Stimulated activated CD4-positive, alpha-beta T cell treated with anti-CD3 and anti-CD28 coated beads, Interleukin-2, amount 100 ng/mL, for 4 hours (primary cell): Measurements from ENCODE around the gene TPCN2.

ENCODE experiments used
- DNase-seq: peaks from one replicate; pipeline ENCODE4 v3.0.0-alpha.2; 2020; ENCODE audit warnings: low read depth

Gene TPCN2

GRCh38 chr11:69058511-69059270, 10.0 kb downstream of the TPCN2 start:
- DNase-seq, result no peak

DNA sequence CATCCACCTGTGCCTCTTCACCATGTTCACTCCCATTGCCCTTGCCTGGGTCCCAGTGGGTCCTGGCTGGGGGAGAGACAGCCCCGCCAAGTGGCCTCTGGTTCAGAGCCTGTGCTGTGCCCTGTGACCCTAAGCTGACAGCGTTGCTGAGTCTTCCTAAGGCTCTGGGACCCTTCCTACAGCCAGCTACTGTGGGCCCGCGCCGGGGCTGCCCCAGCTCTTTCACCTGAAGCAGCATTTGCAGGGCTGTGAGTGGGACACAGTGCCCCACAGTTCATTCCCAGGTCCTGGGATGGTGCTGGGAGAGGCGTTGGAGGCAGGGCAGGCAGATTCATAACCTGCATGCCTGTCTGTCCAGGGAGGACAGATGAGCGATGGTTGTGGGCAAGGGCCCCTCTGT, 10.7 kb downstream of the TPCN2 start:
- no peak for DNase-seq

GRCh38 chr11:69059985-69060384, 11.3 kb downstream of the TPCN2 start:
- DNase-seq, result no peak

GRCh38 chr11:69060806-69061712, 12.3 kb downstream of the TPCN2 start:
- no peak for DNase-seq

- DNase-seq, result no peak
Measured at GRCh38 chr11:69061713-69062053, 13.0 kb downstream of the TPCN2 start.

GRCh38 chr11:69062169-69062855, 13.6 kb downstream of the TPCN2 start:
- no peak for DNase-seq

GRCh38 chr11:69062873-69063651, 14.3 kb downstream of the TPCN2 start:
- DNase-seq, result no peak

DNA sequence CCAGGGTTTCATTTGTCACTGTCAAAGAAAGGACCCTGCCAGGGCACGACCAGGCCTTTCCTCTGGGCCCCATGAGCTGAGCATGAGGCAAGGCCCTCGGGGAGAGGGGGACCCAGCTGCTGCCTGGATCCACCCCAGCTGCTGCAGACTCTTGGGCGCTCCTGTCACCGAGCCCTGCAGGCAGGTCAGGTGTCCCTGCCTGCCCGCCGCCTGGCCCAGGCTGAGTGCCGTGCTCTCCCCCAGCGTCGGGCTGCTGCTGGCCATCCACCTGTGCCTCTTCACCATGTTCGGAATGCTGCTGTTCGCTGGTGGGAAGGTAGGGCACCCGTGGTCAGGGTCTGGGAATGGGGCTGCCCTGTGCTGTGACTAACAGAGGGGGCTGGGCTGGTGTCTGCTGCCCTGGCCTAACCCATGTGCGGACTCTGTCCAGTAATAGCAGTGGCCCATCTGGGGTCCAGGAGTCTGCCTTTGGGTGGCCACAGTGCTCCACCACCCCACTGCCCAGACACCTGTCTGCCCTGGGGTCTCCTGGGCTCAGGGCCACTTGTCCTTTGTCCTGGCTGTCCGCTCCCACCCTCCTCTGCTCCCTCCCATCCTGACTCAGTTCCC, 15.0 kb downstream of the TPCN2 start:
- DNase-seq, result no peak

- DNase-seq, result no peak
Measured at GRCh38 chr11:69064394-69064957, 15.7 kb downstream of the TPCN2 start.

- no peak for DNase-seq
Measured at GRCh38 chr11:69065147-69065710, 16.5 kb downstream of the TPCN2 start.

GRCh38 chr11:69066122-69067112, 17.7 kb downstream of the TPCN2 start:
- no peak for DNase-seq

DNA sequence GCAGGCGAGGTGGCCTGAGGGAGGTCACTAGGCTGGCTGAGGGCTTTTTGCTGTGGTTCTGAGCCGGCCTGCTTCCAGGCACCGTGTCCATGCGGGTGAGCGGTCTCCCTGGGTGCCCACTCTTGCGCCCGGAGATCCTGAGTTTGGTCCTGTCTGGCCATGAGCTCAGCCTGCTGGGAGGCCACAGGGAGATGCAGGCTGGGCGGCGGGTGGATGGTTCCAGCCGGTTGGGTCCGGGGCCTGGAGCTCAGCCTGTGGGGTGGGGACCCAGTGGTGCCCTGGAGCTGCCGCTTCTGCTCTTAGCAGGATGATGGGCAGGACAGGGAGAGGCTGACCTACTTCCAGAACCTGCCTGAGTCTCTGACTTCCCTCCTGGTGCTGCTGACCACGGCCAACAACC, 18.5 kb downstream of the TPCN2 start:
- no peak for DNase-seq

DNA sequence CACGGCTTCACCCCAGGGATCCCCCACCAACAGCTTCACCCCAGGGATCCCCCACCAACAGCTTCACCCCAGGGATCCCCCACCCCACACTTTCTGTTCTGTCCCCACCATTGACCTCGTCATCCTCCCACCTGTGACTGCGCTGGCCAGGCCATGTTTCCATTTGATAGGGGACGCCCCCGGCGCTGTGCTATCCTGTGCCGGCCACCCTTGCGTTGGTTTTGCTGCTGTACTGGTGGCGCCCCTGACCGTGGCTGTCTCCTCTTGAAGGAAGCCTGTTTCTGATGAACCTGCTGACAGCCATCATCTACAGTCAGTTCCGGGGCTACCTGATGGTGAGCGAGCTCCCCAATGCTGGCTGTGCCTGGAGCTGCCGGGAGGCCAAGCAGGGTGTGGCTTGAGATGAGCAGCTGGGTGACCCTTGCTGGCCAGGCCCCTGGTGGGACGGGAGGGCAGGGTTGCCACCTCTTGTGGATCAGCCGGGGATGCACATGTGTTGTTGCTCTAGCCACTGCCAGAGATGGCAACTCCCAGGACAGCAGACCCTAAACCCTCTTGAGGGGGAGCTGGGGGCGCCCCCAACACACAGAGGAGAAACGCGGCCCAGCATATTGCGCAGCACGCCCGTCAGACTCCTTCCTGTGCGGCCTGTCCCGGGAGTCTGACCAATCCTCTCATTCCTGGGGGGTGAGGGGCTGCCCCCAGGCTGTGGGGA, 22.5 kb downstream of the TPCN2 start:
- DNase-seq, result no peak

DNA sequence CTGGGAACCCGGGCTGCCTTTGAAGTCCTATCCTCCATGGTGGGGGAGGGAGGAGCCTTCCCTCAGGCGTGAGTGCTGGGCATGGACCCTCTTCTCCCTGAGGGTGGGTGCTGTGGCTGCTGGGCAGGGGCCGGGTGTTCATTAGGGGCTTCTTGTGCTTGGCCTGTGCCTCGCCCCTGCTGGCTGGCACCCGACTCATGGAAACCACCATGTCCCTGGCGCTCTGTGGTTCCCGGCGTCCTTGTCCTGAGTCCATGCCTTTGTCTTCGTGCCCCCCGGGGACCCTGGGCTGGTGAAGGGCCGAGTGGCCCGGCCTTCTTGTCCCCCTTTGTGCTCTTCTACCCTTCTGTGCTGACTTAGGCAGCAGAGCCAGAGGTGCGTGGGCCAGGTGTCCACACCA, 23.2 kb downstream of the TPCN2 start:
- no peak for DNase-seq

DNA sequence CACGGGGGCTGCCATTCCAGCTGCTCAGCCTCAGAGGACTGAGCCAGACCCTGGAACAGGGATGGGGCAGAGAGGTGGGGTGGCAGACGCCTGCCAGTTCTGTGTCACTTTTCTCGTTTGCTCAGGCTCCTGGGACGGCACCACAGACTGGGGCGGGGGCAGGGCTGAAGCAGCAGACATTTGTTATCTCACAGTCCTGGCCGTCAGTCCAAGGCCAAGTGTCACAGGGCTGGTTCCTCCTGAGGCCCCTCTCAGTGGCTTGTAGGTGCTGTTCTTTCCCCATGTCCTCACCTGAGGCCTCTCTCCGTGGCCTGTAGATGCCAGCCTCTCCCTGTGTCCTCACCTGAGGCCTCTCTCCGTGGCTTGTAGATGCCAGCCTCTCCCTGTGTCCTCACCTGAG, 24.7 kb downstream of the TPCN2 start:
- DNase-seq, result no peak

DNA sequence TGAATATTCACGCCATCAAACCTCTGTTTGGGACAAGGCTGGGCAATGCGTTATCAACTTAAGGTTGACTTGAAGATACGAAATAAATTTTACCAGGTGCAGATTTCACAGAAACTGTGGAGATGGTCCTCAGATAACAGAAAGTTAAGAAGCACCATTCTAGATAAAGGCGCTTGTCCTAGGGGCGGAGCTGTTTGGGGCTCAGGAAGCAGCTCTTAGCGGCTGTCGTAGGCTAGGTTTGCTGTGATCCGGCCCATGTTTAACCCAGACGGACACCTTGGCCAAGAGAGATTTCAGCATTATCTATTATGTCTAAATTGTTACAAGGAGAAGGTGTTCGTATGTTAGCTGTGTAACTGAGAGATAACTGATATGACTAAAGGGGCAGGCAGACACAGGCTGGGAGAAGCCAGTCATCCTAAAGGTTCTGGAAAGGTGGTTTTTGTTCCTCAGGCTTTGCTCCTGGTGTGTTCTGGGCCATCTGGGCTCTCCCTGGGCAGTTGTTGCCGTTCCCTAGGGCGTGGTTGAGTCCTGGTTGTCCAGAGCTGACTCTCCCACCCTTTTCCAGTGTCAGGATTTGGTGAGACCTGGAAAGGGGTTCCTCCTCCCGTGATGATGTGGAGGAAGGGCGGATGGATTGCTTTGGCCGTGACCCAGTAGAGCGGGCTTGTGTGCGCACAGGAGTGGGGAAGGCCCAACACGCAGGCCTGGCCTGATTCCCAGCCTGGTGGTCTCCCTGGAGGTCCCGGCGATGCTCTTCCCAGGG, 25.8 kb downstream of the TPCN2 start:
- no peak for DNase-seq

- DNase-seq, result no peak
Measured at GRCh38 chr11:69075421-69076128, 26.8 kb downstream of the TPCN2 start.
